T-helper 1 cell treated with Interleukin-12 subunit alpha and Interleukin-12 subunit beta and Interleukin-4 antibody, amounts not matched to agents 30 ng/mL and 1 ng/mL, for 36 hours (primary cell): ENCODE data around the gene CACNA2D3. TPM values are rescaled to one million over a fixed set of nuclear protein-coding genes. Genes with fewer than 3 reads are reported as not detected.

Experiments
- intact Hi-C: fragments of 100-400 bp; cut with micrococcal nuclease; formaldehyde crosslinking; loops from one replicate; pipeline ENCODE4 v1.15.1; 2024
- total RNA-seq: library from RNA; stranded (reverse); gene quantifications from 2 replicates; pipeline ENCODE4 v1.2.3, GENCODE V29; 2022

Gene CACNA2D3
- total RNA-seq, 1 donor from 2014 or later, result not detected

DNA sequence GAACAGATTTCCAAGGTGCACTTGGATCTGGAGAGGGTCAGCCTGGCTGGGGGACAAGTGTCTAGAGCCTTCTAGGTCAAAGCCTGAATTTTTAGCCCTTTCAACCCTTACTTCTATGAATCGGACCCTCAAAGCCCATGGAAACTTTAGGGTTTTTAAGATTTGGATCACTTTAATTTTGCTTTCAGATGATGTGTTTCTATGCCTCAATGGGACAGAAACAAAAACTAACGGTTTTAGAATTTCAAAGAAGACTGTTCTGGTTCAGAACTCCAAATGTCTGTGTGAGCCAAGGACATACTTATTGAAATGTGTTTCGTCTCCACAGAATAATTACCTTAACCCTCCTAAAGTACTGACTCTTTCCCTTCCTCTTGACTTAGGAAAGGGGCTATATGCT, 538.8 kb downstream of the CACNA2D3 start:
- intact Hi-C loops, result no loop called here

DNA sequence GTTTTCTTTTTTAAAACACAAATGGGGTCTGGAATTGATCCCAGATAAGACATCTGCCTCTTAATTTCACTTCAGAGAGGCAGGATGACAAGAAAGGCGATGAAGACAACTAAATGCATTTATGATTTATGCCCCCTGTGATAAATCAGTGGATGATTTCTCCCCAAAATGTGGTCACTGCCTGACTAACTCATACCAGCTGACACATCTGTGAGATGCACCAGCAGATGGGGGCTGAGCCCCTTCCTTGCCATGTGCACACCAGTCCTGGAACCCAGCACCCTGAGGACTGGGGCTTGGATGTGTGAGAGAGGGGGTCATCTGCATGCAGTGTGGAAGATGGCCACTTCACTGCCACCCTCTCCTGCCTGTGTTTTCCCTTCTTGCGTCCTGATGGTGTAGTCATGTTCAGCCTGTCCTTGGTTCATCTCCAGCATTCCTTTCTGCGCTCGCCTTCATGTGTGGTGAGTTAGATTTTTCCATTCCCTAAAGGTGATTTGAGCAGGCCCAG, 541.2 kb downstream of the CACNA2D3 start:
- intact Hi-C loops, result no loop called here

DNA sequence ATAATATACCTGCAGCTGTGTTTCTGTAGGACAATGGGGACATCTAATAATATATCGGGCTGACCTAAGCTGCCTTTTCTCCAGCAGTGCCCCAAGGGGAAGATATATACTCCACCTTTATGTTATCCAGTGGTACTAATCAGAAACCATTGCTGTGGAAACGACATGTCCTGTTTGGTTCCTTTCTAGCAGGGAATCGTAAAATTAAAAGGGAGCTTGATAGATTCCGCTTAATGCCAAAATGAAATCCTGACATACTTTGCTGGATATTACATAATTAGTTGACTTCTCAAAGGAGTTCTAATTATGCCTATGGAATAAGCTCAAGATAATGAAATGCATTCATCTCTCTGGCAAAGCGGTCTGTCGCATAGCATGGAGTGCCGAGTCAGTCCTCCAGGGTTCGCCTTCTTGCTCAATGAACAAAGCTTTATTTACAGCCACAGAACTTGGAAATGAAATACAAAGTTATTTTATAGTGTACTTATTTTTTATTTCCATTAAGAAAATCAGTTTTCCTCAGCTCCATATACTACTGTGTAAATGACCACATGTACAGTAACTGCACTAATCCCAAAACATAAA, 542.8 kb downstream of the CACNA2D3 start:
- intact Hi-C loops, result no loop called here

DNA sequence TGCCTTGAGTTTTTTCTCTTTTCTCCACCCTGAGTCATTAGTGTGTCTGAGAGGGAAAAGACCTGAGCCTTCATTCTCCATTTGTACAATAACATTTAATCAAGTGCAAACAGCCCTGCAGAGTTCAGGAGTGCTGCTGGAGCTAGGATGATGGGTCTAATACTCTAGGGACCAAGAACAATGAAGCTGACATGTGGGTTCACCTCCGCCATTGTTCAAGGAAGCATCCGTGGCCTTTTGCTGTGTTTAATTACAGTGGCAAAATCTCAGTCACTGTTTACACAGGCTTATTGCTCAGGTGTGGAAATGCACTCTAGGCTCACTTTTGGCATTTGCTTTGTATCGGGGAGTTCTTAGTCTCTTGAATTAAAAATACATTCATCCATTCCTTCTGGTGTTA, 545.9 kb downstream of the CACNA2D3 start:
- intact Hi-C loops, result no loop called here

DNA sequence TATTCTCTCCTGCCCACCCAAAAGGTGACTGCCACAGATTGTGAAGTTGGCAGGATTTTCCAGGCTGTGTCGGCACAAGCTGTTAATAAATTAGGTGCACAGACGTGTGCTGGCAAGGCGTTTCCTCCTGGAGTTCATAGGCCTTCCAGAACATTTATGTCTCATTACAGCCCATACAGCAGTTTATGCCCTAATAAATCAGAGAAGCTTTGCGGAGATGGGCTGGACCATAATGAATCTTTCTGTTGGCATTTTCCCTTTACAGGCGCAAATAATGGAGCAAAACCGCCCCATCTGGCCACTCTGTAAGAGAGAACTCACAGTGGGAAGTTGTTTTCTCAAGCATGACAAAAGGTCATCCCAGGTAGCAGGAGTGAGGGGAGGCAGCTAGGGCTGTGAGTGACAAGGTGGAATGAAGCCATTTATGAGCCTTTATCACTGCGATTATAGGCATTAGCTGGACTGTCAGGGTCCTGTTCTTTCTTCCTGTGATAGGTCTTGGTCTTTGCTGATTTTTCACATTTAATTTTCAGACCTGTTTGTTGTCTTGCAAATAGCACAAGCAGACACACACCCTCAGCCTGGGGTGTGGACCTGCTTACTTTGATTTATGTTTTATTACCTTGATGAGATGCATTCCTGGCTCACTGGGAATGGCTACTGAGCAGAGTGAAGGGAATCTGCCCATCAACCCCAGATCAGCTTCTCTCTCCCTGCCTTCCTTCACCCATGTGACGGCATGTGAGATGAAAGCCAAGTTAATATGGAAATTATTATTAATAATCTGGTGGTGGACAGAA, 548.0 kb downstream of the CACNA2D3 start:
- intact Hi-C loops, result no loop called here

DNA sequence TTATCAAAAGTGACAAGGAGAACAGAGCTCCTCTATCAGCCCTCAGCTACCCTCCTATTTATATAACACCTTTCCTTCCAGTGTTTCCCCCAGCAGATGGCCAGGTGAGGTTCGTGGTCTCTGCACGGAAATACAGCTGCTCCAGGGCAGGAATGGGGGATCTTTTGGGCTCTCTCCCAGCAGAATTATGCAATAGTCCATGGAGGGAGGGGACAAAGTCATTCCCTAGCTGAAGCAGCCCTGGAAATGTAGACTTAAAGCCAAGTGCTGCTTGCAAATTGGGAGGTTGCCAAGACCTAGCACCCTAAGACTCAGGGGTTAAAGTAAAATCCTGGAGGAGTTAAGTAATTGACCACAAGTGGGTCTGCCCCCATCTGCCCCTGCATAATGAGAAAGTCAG, 549.2 kb downstream of the CACNA2D3 start:
- intact Hi-C loops, result no loop called here

DNA sequence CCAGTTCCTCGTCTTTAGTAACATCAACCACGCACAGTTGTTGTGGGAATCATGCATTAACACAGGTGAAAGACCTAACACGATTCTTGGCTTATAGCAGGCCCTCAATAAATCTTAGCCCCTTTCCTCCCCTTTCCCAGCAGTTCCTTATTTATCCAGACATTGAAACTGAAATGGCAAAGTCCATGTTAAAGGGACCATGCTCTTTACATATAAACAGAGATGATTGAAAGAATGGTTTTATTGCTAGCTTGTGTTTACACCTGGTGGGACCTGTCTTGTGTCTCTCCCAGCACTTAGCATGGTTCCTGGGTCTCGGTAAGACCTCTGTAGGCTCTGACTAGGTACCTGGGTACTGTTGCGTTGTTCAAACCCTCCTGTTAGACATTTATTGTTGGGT, 553.7 kb downstream of the CACNA2D3 start:
- intact Hi-C loops, result no loop called here

DNA sequence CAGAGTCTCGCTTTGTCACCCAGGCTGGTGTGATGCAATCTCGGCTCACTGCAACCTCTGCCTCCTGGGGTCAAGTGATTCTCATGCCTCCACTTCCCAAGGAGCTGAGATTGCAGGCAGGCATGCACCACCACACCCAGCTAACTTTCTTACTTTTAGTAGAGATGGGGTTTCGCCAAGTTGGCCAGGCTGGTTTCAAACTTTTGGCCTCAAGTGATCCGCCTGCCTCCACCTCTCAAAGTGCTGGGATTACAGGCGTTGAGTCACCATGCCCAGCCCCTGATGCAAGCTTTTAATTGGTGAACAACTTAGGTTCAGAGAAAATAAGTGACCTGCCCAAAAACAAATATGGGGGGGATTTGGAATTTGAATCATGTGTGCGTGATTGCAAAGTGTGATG, 559.4 kb downstream of the CACNA2D3 start:
- intact Hi-C loops, result no loop called here

DNA sequence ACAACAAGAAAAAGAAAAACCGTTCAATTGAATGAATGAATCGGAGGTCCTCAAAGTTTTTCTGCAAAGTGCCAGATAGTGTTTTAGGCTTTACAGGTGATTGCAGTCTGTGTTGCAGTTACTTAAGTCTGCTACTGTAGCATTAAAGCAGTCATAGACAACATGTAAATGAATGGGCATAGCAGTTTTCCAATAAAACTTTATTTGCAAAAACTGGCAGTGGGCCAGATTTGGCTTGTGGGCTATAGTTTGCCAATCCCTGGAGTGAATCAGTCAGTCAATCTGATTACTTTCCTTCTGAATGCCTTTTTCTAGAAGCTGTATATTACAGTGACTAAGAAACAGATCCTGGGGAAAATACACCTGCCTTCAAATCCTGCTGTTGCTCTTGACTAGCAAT, 562.9 kb downstream of the CACNA2D3 start:
- intact Hi-C loops, result no loop called here

DNA sequence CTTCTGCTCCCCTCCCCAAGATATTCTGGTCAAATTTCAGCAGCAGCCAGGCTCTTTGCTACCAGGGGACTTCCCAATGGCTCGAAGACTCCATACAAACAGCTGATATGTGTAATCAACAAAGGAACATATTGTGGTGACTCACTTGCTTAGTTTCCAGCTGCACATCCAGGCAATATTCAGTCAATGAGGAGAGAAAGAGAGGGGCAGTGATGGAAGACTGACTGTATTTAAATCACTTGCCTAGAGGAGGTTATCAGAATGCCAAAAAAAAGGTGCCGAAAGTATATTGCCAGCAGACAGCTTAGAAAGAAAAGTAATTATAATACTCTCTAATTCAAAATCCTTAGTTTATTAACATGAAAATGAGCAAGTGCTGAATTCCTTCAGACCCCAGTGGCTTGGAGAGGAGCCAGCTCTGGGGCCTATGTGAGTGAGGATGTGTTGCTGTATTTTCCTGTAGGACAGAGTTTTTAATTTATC, 569.0 kb downstream of the CACNA2D3 start:
- intact Hi-C loops, result no loop called here

DNA sequence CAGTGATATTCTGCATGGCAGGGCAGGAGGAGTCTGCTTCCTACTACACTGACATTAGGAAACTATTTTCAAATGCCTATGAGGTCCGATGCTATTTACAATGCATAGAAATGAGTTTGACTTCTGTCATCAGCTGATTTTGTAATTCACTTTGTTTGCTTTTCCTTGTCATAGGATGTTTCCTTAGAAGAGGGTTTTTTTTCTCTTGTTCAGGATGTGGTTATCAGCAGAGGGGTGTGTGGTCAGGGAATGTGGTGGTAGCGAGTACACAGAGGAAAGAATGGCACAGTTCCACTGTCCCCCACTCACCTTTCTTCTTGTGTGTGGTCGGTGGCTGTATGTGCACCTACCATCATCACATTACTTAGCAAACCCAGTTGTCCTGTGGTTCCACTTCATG, 574.0 kb downstream of the CACNA2D3 start:
- intact Hi-C loops, result no loop called here

DNA sequence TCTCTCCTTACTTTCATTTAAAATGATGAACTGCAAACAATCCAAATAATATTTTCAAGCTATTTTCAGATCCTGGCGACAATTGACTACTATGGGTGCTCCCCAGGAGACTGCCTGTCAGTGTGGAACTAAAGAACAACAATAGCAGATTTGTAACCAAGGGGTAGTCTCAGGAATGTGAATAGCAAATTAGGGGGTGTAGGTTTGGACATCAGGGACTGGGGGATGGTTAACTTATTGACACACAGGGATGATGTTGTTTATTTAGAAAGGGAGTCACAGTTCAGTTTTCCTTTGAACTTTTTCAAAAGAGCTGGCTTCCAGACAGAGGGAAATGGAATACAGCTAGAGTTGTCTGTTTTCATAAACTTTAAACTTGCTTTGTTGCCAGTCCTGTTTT, 575.7 kb downstream of the CACNA2D3 start:
- intact Hi-C loops, result no loop called here

DNA sequence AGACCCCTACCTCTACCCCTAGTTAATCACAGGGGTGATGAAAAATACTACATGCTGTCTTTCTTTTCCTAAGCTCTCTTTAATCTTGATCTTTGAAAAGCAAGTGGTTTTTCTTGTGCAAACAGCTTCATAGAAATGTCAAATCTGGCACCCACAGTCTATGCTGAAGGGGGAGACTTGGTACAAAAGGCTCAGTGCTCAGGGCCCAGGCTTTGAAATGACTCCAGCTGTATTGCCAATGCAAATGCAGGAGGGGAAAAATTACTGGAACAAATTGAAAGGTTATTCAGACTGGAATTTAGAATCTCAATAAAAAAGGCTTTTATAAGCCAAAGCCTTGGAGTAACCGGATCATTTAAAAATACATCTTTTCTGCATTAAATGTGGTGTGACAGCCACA, 581.6 kb downstream of the CACNA2D3 start:
- intact Hi-C loops, result no loop called here

DNA sequence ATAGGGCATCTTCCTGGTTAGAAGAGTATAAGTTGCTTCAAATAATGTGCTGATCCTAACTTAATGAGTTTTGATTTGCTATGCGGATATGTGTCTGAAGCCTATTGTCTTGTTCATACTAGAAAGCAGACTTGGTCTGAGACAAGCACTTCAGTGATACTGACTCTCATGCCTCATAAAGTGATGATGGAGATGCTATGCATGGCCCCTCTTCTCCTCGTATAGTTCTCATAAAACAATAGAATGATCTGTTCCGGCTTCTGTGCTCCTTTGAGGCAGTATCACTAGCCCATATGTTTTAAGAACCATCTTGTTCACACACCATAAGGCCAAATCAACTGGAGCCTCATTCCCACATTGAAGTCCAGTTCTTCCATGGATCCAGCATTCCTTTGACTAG, 583.4 kb downstream of the CACNA2D3 start:
- intact Hi-C loops, result no loop called here

DNA sequence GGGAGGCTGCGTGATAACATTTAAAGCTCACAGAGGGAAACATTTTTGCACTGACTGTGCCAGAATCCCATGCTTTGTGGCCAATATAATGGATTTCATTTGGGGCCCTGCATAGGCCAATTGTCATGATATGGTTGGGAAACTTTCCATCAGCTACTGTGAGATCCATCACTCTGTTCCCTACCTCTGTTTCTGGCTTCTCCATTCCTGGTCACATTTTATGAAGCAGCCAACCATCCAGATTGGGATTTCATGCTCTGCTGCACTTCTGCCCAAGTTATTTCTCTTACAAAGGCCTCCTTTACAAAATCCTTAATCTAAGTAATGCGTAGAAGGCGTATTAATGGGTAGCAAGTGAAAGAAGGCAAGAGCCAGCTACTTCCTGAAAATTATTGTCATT, 584.4 kb downstream of the CACNA2D3 start:
- intact Hi-C loops, result no loop called here

DNA sequence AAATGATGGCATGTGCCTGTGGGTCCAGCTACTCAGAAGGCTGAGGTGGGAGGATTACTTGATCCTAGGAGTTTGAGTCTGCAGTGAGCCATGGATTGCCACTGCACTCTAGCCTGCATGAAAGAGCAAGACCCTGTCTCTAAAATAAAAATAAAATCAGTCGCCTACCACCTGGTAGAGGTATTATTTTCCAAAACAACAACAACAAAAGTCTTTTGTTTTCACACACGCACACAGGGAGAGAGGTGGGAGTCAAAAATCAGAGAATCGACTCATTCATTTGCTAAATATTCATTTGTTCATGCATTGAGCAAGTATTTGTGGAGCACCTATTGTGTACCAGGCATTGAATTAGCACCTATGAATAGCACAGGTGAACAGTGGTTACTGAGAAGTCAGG, 587.4 kb downstream of the CACNA2D3 start:
- intact Hi-C loops, result no loop called here

DNA sequence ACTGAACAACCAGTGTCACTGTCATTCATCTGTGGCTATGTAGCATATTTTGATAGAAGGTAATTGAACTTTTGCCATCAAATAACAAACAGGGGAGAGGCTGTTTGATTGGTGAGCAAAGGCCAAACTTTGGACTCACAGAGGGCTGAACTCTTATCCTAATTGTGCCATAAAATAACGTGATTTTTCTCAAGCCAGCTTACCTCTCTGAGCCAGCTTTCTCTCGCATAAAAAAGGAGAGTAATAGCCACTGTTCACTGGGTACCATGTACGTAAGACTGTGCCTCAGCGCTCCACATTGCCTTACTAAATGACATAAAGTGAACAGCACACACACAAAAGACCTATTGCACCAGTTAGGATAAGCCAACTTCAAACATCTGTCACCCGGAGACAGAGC, 588.6 kb downstream of the CACNA2D3 start:
- intact Hi-C loops, result no loop called here

DNA sequence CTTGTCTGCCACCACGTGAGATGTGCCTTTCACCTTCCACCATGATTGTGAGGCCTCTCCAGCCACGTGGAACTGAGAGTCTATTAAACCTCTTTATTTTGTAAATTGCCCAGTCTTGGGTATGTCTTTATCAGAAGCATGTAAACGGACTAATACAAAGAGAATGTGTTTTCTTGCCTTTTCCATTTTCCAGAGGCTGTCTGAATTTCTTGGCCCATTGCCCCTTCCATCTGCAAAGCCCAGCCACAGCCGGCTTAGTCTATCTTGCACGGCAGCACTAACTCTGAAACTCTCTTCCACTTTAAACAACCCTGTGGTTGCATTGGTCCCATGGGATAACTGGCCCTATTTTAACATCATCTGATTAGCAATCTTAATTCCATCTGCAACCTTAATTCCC, 590.2 kb downstream of the CACNA2D3 start:
- intact Hi-C loops, result no loop called here

DNA sequence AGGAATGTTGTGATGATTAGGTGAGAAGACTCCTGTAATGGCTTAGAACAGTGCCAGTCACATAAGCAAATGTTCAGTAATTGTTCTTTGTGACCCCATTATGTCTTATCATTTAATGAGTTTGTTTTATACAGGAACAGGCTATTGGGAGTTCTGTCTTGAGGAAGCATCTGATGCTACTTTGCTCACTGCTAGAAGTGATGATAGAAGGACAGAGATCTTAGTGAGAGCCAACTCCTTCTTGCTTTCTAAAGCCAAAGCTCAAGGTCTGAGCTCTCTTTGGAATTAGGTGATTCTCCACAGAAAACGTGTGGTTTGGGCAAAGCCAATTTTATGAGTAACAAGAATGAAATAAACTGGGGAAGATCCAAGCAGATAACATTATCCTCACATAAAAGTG, 590.7 kb downstream of the CACNA2D3 start:
- intact Hi-C loops, result no loop called here

DNA sequence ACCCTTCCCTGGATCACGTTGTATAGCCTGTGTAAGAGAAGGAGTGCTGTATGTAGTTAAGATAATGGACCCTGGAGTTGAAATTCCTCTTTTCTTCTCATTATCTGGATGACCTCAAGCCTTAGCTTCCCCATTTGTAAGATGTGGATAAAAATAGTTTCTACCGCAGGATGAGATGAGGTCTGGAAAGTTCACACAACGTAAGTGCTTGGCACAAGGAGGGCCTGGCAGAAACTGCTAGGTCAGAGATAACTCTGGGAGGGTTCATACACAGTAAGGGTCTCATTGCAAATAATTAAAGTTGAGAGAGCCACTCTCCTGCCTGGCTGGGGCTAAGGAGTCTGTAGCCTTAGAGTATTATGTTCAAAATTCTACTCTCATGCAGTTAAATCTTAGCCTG, 591.1 kb downstream of the CACNA2D3 start:
- intact Hi-C loops, result no loop called here

DNA sequence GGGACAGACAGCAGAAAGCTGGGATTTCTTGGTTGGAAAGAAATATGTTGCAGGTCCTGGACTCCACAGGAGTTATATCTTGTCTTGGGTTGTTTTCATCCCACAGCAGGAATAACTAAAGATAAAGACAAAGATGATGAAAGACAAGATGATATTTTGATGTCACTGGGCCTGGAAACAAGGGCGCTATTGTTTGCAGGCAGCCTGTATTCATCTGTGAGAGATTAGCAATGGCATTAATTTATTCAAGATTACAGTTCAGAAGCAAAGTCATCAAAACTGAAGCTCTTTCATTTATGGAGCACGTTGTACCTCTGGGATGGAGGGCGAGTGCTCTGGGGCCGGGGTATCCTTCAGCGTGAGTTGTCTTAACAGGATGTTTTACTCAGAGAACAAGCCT, 591.7 kb downstream of the CACNA2D3 start:
- intact Hi-C loops, result no loop called here

DNA sequence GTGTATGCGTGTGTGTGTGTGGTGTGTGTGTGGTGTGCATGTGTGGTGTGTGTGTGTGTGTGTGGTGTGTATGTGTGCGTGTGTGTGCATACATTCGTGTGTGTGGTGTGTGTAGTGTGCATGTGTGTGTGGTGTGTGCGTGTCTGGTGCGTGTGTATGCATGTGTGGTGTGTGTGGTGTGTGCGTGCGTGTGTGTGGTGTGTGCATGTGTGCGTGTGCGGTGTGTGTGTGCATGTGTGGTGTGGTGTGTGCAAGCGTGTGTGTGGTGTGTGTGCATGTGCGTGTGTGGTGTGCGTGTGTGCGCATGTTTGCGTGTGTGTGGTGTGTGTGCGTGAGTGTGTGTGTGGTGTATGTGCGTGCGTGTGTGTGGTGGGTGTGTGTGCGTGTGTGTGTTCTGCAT, 595.2 kb downstream of the CACNA2D3 start:
- intact Hi-C loops, result no loop called here

DNA sequence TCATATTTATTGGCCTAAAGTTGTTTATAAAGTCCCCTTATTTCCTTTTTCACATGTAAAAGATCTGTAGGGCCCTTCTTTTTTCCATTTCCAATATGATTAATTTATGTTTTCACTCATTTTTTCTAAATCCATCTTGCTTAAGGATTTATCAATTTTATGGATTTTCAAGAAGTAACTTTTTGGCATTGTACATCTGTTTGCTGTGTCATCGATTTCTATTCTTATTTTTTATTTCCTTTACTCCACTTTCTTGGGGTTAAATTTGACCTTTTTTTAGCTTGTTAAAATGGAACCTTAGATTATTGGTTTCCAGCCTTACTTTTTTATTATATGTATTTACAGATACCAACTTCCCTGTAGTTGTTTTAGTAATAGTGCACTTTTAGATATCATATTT, 597.6 kb downstream of the CACNA2D3 start:
- intact Hi-C loops, result no loop called here
